Measurements from ENCODE around the gene PREX1.

The PREX1 gene

DNA sequence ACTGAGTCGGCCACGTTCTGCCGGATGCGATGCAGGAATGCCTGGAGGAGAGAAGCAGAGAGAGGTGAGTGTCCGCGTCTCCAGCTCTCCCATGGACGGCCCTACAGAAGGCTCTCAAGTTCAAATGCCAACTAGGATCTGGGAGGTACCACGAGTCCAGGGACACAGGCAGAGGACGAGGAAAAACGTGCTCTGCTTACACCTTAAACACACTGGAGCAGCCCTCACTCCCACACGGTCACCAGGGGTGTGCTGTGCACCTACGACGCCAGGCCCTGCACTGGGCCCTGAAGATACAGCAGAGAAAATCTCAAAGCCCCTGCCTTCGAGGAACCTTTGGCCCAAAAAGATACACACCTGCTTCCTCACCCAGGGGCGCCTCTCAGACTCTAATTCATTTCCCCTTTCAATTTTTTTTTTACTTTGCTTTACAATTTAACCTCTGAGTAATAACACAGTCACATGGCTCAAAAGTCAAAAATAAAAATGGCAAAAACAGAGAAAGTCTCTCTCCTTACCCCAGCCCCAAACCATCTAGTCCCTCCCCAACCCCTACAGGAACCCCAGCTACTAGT, 79.9 kb downstream of the PREX1 start:
- no peak for FAIRE-seq

- FAIRE-seq = no peak
Measured at GRCh38 chr20:48745330-48745729, 82.5 kb downstream of the PREX1 start.

DNA sequence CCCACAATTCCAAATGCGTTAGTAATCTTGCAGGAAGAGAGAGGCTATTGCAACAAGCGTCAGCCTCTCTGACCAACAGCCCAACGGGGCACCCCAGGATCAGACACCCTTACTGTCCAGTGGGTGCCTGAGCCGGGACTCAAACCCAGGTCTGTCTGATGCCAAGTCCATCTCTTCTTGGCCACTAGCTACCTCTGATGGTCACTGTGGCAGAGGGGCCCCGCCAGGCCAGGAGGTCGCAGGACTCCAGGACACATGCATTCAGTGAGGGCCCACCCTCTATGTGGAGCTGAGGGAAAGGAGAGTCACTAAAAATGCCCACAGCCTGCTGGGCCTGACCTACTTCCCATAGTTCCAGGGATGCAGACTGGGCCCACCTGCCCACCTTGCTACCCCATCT, 83.3 kb downstream of the PREX1 start:
- FAIRE-seq = no peak

DNA sequence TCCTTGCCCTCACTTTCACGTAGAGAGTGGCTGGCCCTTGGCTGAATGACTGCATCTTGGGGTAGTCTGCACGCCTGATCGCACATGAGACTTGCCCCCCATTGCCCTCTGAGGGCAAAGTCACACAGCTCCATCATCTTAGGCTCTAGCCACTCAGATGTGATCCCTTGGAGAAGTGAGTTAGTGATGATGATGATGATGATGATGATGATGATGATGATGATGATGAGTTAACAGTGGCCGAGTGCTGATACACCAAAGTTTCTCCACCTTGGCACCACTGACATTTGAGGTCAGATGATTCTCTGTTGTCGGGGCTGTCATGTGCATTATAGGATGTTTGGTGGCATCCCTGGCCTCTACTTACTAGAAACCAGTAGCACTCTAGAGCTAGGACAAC, 84.0 kb downstream of the PREX1 start:
- FAIRE-seq = no peak

GRCh38 chr20:48742912-48743680, 84.7 kb downstream of the PREX1 start:
- FAIRE-seq = no peak

GRCh38 chr20:48742233-48742632, 85.6 kb downstream of the PREX1 start:
- FAIRE-seq = no peak

GRCh38 chr20:48741669-48742068, 86.1 kb downstream of the PREX1 start:
- FAIRE-seq = no peak

DNA sequence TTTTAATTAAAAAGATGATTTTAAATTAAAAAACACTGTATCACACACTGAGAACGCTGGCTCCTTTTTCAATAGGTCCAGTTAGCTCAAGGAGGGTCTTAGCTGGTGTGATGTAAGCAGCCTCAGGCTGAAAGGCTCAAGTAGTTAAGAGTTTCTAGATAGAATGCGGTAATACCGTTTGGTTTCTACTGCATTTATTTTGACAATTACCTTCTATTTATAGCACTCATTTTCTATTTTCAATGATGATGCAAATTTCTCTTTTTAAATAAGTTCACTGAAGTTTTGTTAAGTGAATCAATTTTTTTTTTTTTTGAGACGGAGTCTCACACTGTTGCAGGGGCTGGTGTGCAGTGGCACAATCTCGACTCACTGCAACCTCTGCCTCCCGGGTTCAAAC, 87.1 kb downstream of the PREX1 start:
- no peak for FAIRE-seq

DNA sequence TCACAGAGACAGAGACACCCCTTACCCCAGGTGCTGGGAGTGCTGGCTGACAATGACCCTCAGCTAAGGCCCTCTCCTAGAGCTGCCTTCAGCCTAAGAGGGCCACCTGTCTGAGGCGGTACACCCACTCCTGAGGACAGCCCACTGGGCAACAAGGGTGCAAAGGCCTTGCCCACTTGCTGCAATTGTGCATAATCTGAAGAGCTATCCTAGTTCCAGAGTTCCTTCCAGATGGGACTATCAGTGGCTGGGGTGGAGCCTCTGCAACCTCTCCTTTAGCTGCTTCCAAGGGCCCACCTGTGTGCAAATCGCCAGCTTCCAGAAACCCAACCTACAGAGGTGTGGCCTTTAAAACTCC, 87.5 kb downstream of the PREX1 start:
- FAIRE-seq = no peak

DNA sequence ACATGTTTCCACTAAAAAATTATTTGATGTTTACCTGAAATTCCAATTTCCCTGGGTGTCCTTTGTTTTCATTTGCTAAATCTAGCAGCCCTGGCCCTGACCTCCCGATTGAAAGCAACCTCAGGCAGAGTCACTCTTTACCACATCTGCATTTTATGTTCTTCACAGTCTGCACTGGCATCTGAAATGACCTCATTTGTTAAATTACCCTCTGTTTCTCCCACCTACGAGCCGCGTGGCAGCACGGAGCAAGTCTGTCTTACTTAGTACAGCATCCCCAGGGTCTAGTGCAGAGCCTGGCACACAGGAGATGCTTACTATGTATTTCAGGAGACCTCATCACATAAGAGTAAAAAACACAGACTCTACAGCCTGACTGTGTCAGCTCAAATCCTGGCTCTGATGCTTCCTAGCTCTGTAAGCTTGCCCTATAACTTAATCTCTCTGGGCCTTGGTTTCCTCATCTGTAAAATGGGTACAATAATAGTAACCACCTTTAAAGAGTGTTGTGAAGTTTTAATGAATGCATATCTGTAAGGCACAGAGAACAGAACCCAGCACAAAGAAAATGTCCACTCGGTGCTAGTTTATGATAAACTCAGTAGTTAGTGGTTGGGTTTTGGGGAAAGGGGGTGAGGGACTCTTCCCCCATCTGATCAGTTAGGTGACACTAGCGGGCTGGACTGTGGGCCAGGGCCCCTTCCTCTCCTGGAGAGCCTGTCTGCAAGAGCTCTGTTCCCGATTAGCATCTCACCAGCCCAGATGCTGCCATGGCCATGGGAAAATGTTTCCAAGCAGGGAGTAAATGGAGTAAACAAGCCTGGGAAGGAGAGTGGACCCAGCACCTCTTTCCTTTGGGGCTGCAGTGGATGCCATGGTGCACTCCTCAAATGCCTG, 88.2 kb downstream of the PREX1 start:
- no peak for FAIRE-seq

- FAIRE-seq = no peak
Measured at GRCh38 chr20:48738399-48739304, 89.1 kb downstream of the PREX1 start.

DNA sequence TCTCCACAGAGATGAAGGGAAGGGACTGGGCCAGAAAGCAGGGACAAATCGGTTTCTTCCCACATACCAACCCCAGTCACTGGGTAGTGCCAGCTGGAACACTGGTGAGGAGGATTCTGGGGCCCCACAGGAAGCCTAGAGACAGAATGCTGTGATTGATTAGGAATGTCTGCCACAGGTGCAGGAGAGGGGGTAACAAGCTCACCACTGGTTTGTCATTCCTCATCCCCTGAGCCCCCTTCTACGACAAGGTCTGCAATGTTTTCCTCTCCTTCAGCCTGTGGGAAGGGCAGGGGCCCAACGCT, 89.8 kb downstream of the PREX1 start:
- no peak for FAIRE-seq

DNA sequence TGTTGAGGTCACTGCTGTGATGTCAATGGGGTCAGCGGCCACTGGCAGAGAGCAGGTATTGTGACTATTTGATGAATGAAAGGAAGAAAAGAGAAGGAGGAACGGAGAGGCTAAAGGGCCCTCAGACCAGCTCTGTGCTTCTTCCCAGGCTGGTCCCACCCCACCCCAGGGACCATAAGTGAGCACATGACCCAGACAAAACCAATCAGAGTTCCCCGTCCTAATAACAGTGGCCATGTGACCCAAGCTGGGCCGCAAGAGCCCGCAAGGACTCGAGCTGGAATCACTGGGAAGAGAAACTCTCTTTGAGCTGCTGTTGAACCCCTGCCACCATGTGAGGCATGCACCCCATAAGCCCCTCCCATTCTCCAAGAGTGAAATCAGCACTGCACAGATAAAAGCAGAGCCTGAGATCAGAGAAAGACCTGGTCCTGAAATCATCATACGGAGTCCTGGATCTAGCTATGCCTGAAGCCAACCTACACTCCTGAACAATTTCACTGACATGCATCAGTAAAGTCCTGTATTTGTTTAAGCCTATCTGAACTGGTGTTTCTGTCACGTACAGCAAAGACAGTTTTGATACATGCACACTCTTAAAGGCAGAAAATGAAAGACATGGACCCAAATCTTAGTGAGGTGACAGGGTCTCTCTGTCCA, 90.2 kb downstream of the PREX1 start:
- FAIRE-seq = no peak

DNA sequence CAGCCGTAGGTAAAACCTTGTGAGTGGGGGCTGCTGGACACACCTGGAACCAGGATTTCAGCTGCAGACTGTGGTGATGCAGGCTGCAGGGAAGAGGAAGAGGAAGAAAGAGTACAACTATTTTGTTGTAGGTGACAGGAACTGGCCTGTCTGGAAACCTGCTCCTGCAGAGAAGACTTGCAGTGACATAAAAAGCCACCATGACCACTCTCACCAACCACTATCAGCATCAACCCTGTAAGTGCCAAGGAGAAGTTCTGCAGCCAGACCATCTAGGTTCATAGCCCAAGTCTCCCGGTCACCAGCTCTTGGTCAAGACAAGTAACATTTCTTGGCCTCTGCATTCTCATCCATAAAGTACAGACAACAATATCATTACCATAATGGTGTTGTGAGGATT, 91.2 kb downstream of the PREX1 start:
- FAIRE-seq = no peak

GRCh38 chr20:48736231-48736630, 91.6 kb downstream of the PREX1 start:
- no peak for FAIRE-seq

DNA sequence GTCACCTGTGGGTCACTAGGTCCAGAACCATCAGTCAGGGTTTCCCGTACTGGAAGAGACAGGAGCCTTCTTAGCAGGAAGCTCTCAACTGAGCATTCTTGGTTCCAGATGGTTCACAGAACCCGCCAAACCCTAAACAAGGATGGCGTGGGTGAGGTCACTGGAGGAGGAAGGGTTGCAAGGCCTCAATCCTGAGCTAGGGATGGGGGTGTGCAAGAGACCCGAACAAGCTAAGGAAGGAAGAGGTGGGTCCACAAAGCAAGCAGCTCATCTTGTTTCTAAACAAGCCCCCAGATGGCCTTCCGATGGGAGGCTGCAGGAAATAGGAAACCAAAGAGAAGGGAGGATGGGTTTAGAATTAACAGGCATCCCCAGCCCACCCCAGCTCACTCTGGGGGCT, 92.7 kb downstream of the PREX1 start:
- no peak for FAIRE-seq

DNA sequence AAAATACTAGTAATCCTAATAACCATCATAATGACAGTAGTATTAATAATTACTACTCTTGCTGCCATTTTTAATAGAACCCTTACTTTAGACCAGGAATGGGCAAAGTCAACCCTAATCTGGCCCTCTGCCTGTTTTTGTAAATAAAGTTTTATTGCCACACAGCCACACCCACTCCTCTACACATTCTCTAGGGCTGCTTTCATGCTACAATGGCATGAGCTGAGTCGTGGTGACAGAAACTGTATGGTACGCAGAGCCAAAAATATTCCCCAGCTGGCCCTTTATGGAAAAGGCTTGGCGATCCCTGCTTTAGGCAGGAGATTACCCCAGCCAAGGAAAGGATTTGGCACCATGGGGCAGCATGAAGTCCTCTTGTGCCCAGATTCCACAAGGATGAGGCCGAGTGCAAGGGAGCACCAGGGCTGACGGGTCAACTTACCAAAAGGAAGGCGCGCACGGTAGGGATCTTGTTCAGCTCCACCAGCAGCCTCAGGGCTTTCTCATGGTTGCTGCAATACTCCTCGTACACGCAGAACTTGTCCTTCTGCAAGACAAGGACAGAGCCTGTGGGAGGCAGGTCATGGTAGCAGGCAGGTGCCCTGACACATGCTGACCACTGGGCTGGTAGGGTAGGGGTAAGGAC, 93.6 kb downstream of the PREX1 start:
- no peak for FAIRE-seq

DNA sequence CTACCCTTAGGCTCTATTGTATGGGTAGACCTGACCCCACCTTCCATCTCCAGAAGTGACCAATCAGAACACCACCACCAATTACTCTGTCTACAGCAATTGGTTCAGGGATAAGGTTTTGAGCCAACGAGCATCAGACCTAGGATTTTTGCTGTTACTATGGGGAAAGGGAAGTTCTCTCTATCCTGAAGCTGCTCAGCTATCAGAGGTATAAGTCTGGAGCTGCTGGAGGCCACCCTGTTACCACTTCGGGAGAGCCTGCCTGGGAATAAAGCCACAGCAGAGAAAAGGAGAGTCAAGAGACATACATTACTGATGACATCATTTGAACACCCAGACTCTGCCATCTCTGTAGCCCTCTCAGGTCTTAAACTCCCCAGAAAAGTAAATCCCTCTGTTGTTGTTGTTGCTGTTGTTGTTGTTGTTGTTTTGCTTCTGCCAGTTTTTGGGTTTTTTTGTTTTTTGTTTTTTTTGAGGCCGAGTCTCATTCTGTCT, 94.5 kb downstream of the PREX1 start:
- FAIRE-seq = no peak

GRCh38 chr20:48732081-48732829, 95.5 kb downstream of the PREX1 start:
- FAIRE-seq = no peak

DNA sequence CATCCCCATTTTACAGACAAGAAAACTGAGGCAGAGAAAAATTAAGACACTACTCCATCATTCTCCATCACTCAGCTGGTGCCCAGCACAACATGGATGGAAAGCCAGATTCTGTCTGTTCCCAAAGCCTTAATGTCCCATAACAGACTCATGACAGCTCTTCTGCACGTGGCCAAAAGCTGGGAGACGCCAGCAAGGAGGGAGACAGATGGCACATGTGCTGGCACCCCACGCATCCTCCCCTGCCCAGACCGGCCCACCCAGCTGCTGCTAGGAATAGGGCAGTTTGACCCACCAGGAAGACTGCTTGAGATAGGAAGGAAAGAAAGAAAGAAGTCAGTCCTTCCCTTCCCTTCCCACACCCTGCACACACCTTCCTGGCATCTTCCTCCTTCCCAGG, 96.3 kb downstream of the PREX1 start:
- FAIRE-seq = no peak

- no peak for FAIRE-seq
Measured at GRCh38 chr20:48730977-48731376, 96.8 kb downstream of the PREX1 start.
